GM12874 (cell line): Measurements from ENCODE around the gene NEK5.

ENCODE experiments used
- TF ChIP-seq, protein P1 (sequence below): IDR thresholded peaks from 2 replicates; pipeline ENCODE4 v1.5.1; 2011; ENCODE audit warnings: low read depth, mild to moderate bottlenecking, control low read depth, low read length, moderate library complexity; ENCODE audit not compliant: insufficient read depth

The NEK5 gene

GRCh38 chr13:51997186-51997585 is 131.7 kb downstream of the NEK5 start:
- TF ChIP-seq, protein P1, sequence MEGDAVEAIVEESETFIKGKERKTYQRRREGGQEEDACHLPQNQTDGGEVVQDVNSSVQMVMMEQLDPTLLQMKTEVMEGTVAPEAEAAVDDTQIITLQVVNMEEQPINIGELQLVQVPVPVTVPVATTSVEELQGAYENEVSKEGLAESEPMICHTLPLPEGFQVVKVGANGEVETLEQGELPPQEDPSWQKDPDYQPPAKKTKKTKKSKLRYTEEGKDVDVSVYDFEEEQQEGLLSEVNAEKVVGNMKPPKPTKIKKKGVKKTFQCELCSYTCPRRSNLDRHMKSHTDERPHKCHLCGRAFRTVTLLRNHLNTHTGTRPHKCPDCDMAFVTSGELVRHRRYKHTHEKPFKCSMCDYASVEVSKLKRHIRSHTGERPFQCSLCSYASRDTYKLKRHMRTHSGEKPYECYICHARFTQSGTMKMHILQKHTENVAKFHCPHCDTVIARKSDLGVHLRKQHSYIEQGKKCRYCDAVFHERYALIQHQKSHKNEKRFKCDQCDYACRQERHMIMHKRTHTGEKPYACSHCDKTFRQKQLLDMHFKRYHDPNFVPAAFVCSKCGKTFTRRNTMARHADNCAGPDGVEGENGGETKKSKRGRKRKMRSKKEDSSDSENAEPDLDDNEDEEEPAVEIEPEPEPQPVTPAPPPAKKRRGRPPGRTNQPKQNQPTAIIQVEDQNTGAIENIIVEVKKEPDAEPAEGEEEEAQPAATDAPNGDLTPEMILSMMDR: no peak

- TF ChIP-seq, protein P1: no peak
These were observed 132.2 kb downstream of the NEK5 start for GRCh38 chr13:51996641-51997040.

- TF ChIP-seq, protein P1: no peak
These were observed 133.0 kb downstream of the NEK5 start for GRCh38 chr13:51995677-51996551.

DNA sequence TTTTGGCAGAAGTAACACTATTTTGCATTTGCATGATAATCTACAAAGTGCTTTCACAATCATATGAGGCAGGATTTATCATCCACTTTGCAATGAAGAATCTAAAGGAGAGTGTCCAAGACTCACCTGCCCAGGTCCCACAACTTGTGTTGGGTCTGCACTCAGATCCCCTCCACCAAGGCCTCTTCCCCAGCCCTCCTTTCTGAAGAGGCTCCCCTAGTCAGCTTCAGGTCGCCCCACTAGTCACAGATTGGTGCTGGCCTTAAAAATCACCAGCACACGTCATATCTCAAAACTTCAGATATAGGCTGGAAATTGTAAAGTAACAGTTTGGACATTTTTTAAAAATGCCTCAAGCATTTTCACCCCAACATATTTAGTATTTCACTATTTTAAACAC is 135.2 kb downstream of the NEK5 start:
- TF ChIP-seq, protein P1: no peak

GRCh38 chr13:51988988-51989618 is 139.8 kb downstream of the NEK5 start:
- TF ChIP-seq, protein P1: no peak
